Adrenal gland (tissue), 12 donors: ENCODE data around the gene PPP2R2C. TPM values are rescaled to one million over a fixed set of nuclear protein-coding genes. Genes with fewer than 3 reads are reported as not detected.

Experiments
- DNase-seq, 7 donors: peaks; one replicate each; pipeline ENCODE4 v3.0.0-alpha.2; 2019 to 2020
- H3K27ac ChIP-seq, 5 donors: fragments of 200-600 bp; sonication (generic) in 4 of 5; 1 replicate in 3 of 5; 2 replicates in 2 of 5; pipeline versions ENCODE4 v1.5.1 to v1.8.0; 2016 to 2020; ENCODE audit warnings: mild to moderate bottlenecking in 1 of 5
- H3K27me3 ChIP-seq: fragments of 200-600 bp; 2 replicates; pipeline ENCODE4 v1.8.0; 2021
- H3K36me3 ChIP-seq, 2 donors: fragments of 200-600 bp; replicated peaks in 1 of 2; 1 replicate in 1 of 2; 2 replicates in 1 of 2; pipeline versions ENCODE4 v1.5.1 to v1.8.0; 2018 to 2022
- H3K4me1 ChIP-seq, 2 donors: fragments of 200-600 bp; replicated peaks in 1 of 2; 1 replicate in 1 of 2; 2 replicates in 1 of 2; pipeline versions ENCODE4 v1.5.1 to v1.8.0; 2018 to 2021
- H3K4me3 ChIP-seq, 4 donors: fragments of 200-600 bp; sonication (generic) in 3 of 4; one replicate each; pipeline ENCODE4 v1.5.1; 2016 to 2018
- H3K9me3 ChIP-seq, 3 donors: fragments of 200-600 bp; sonication (generic) in 1 of 3; replicated peaks in 1 of 3; 1 replicate in 2 of 3; 2 replicates in 1 of 3; pipeline versions ENCODE4 v1.5.1 to v1.8.0; 2016 to 2021
- POLR2A ChIP-seq, 2 donors: fragments of 450-650 bp; IDR thresholded peaks; one replicate each; pipeline ENCODE4 v1.6.1; 2017; ENCODE audit warnings: antibody characterized with exemption in 2 of 2, mild to moderate bottlenecking in 2 of 2, moderate library complexity in 1 of 2
- WGBS, 4 donors: extraction: QIAGEN DNeasy Blood & Tissue Kit in 2 of 4; methylation state at CpG; one replicate each; pipeline versions ENCODE4 v1.1.5 to v1.1.7; 2013 to 2017; 5-methylcytosine and 5-hydroxymethylcytosine counted together
- intact Hi-C, 2 donors: fragments of 100-400 bp; cut with DNase I; formaldehyde crosslinking; loops; one replicate each; pipeline versions ENCODE4 v1.14.1 to v1.15.0; 2022 to 2023
- polyA plus RNA-seq, 3 donors: library from polyadenylated mRNA; stranded (reverse); fragments of 200-250 nt in 2 of 3; fragments of 350-450 nt in 1 of 3; fragmentation: Illumina TruSeq in 1 of 3; extraction: RNeasy Lipid Tissue Mini Kit (QIAGEN cat#74804) in 1 of 3; gene quantifications; one replicate each; pipeline ENCODE4 v1.2.3, GENCODE V29; 2013 to 2014
- total RNA-seq, 9 donors: library from RNA; depleted of rRNA in 4 of 9; stranded (reverse); fragments of >200 nt in 4 of 9; fragments of 120-200 nt in 1 of 9; fragmentation: NEBNext Ultra II Directional in 1 of 9; extraction: Animal tissue kit (Norgen Biotek cat#: 25700) in 1 of 9; gene quantifications; one replicate each; pipeline versions ENCODE4 v1.1.0 to v1.2.4, GENCODE V29; 2013 to 2023
- TF ChIP-seq, protein P1 (sequence below), 6 experiments: fragments of 450-650 bp in 4 of 6; fragments of 200-600 bp in 2 of 6; sonication (generic) in 1 of 6; IDR thresholded peaks; 1 replicate in 5 of 6; 2 replicates in 1 of 6; pipeline versions ENCODE4 v1.5.1 to v1.8.0; 2016 to 2021; ENCODE audit warnings: antibody characterized with exemption in 6 of 6, mild to moderate bottlenecking in 2 of 6, moderate library complexity in 1 of 6
- donor health status: healthy with polysubstance abuse.
- donor health status: Bipolar disorder and iron deficiency.
- donor health status: DM: yes; HTN: yes; CAD: no.
- donor health status: DM: no; HTN: no; CAD: no.
- donor health status: DM: no; HTN: no; CAD: no.
- donor health status: DM: yes; HTN: yes; CAD: no.

The PPP2R2C gene
- total and polyA plus RNA-seq, 12 donors, result 0.17 to 7.2 (median 2.0) TPM; not detected in 3

DNA sequence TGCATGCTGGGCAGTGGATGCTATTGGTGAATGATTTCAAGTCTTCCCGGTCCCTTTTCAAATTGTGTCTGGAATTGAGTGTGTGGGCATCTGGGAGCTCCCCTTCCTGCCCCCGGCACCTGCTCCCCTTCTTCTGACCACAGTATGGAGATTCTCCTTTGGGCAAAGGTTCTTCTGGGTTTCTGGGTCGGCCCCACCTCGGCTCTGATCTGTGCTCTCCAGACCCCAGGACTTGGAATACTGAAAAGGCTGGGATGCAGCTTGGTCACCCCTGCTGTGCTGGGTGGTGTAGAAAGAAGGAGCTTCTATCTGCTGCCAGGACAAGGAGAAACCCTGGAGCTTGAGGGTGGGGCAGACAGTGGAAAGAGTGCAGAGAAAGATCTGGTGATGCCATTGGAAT lies 124.0 kb downstream of the PPP2R2C start:
- Histone ChIP-seq H3K36me3 (no peaks in the 10 kb centered on the region), H3K9me3 (no peaks in the 10 kb centered on the region), H3K4me1 (no peaks in the 10 kb centered on the region), H3K27ac (no peak overlapping the region), H3K4me3 (no peak overlapping the region), H3K27me3 (peaks cover 10% of the 10 kb centered on the region)
- 65 to 90% (median 80%) methylated on average over 4 of the region's 4 CpGs for WGBS, 4 donors
- intact Hi-C loops, result no loop called here
- DNase-seq, result no peak
- TF ChIP-seq, protein P1, sequence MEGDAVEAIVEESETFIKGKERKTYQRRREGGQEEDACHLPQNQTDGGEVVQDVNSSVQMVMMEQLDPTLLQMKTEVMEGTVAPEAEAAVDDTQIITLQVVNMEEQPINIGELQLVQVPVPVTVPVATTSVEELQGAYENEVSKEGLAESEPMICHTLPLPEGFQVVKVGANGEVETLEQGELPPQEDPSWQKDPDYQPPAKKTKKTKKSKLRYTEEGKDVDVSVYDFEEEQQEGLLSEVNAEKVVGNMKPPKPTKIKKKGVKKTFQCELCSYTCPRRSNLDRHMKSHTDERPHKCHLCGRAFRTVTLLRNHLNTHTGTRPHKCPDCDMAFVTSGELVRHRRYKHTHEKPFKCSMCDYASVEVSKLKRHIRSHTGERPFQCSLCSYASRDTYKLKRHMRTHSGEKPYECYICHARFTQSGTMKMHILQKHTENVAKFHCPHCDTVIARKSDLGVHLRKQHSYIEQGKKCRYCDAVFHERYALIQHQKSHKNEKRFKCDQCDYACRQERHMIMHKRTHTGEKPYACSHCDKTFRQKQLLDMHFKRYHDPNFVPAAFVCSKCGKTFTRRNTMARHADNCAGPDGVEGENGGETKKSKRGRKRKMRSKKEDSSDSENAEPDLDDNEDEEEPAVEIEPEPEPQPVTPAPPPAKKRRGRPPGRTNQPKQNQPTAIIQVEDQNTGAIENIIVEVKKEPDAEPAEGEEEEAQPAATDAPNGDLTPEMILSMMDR (IDR thresholded peaks at IDR 0.05), result no peak
- no peak for TF ChIP-seq POLR2A (IDR thresholded peaks at IDR 0.05)

DNA sequence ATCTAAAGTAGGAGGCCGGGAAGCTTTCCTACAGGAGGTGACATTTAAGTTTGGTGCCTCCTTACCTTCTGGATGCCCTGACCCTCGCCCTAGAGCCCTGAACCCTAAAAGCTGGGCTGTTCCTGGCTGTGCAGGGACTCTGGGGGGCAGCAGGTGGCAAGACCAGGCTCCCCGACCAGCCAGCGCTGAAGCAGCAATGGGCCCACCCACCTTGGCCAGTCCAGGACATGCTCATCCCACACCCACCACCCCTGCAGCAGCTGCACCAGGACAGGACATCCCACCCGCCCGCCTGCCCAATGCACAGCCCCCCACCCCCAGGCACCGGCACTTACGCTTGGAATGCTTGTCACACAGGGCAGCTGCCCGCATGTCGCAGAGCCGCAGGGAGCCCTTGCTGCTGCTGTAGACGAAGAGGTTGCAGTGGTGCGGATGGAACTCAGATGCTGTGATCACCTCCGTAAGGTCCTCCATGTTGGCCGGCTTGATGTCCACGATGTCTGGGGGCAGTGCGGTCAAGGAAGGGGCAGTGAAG lies 124.8 kb downstream of the PPP2R2C start:
- intact Hi-C loops, result no loop called here
- peaks cover 10% of the 10 kb centered on the region for H3K27me3 ChIP-seq
- 67 to 84% (median 76%) methylated on average over 8 to 17 of the region's 17 CpGs for WGBS, 4 donors

DNA sequence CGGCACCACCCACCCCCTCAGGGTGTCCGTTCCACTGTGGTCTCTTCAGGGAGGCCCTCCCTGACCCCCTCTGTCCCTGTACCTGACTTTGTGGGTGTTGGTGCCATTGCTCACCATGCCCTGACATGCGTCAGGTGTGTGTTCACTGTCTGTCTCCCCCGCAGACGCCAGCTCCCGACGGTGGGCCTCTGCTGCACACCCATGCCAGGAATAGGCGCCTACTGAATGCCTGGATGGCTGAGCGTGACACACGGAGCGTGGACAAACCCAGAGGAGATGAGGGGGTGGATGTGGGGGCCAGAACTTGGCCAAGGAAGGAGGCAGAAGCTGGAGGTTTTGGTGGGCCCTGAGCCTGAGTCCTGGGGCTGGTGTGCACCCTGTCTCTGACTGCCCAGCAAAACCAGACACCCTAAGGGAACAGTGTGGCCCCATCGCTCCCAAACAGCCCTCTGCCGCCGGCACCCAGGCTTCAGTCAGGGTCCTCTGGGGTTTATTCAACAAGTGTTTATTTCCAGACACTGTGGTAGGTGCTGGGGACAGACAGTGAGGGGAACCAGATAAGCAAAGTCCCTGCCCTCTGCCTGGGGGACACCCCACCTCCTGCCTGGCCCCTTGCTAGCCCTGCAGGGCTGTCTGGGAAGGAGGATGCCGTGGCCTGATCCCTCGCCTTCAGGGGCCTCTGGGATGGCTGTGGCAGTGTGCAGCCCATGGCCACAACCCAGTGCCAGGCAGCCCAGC lies 125.9 kb downstream of the PPP2R2C start:
- Histone ChIP-seq H3K27ac (no peak overlapping the region), H3K36me3 (no peaks in the 10 kb centered on the region), H3K4me3 (no peak overlapping the region), H3K27me3 (peaks cover 7% of the 10 kb centered on the region), H3K4me1 (no peaks in the 10 kb centered on the region), H3K9me3 (no peaks in the 10 kb centered on the region)
- intact Hi-C loops, result no loop called here
- WGBS, 4 donors, result 78 to 84% (median 80%) methylated on average over 5 to 16 of the region's 16 CpGs
- TF ChIP-seq POLR2A (IDR thresholded peaks at IDR 0.05), result no peak
- TF ChIP-seq, protein P1 (IDR thresholded peaks at IDR 0.05), result no peak
- no peak for DNase-seq

More for the DNA sequence above, 124.8 kb downstream of the PPP2R2C start:
- TF ChIP-seq, protein P1 (IDR thresholded peaks at IDR 0.05), result no peak
- no peak for TF ChIP-seq POLR2A (IDR thresholded peaks at IDR 0.05)
- Histone ChIP-seq H3K9me3 (no peaks in the 10 kb centered on the region), H3K4me1 (no peaks in the 10 kb centered on the region), H3K36me3 (no peaks in the 10 kb centered on the region), H3K27ac (no peak overlapping the region), H3K4me3 (no peak overlapping the region)
- no peak for DNase-seq

DNA sequence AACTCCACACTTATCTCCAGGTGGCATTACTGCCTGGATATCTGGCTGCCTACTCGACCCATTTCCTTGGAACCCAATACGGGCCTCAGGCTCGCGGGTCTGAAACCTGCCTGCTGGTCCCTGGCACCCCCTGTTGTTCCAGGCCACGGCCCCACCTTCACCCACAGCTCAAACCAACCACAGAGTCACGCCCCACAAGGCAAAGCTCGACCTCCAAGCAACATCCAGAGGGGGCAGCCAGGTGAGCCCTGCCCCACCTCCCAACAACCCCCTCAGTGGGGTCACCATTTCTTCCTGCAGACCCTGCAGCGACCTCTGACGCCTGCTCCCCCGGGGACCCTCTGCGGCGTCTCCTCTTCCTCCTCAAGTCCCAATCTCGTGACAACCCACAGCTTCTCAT lies 126.5 kb downstream of the PPP2R2C start:
- H3K27ac ChIP-seq, result no peak overlapping the region
- TF ChIP-seq, protein P1 (IDR thresholded peaks at IDR 0.05), result no peak
- no peak for TF ChIP-seq POLR2A (IDR thresholded peaks at IDR 0.05)
- DNase-seq, result no peak
- H3K27me3 ChIP-seq, result peaks cover 5% of the 10 kb centered on the region
- intact Hi-C loops, result no loop called here
- H3K4me3 ChIP-seq, result no peak overlapping the region
- 79 to 87% (median 84%) methylated on average over 8 to 13 of the region's 13 CpGs for WGBS, 4 donors
- no peaks in the 10 kb centered on the region for H3K4me1 ChIP-seq
- H3K9me3 ChIP-seq, result no peaks in the 10 kb centered on the region
- H3K36me3 ChIP-seq, result no peaks in the 10 kb centered on the region
